GM21786 (cell line): ENCODE data around the gene NUP35.

Experiments
- ATAC-seq: cut with Tn5 transposase; IDR thresholded peaks from one replicate; pipeline ENCODE4 v1.9.1; 2021; ENCODE audit not compliant: unreplicated experiment

Gene NUP35

GRCh38 chr2:183124222-183124956, at the start of gene NUP35:
NUP35 (plus strand) TSS chr2:183124443; CDS start chr2:183124458, 15 bp downstream.
- peak; percentile 90 for ATAC-seq

- no peak for ATAC-seq
These were observed 46.1 kb upstream of the NUP35 start for GRCh38 chr2:183078163-183078463.

- peak; percentile 89 for ATAC-seq
These were observed 45.6 kb upstream of the NUP35 start, which contains the start of gene DUSP19 for GRCh38 chr2:183078464-183079138. DUSP19 (plus strand) TSS chr2:183078747; CDS start chr2:183078934, 187 bp downstream.

GRCh38 chr2:183079139-183079775, 45.0 kb upstream of the NUP35 start:
- ATAC-seq: peak; percentile 12

- ATAC-seq: no peak
These were observed 42.3 kb upstream of the NUP35 start for GRCh38 chr2:183081911-183082310.

GRCh38 chr2:183088061-183088460, 36.2 kb upstream of the NUP35 start:
- peak; percentile 33 for ATAC-seq

- ATAC-seq: peak; percentile 50
These were observed 34.9 kb upstream of the NUP35 start for GRCh38 chr2:183089192-183089851.

- ATAC-seq: no peak
These were observed 32.8 kb upstream of the NUP35 start for GRCh38 chr2:183091318-183091953.

- no peak for ATAC-seq
These were observed 32.3 kb upstream of the NUP35 start for GRCh38 chr2:183091954-183092345.

GRCh38 chr2:183093857-183094657, 30.2 kb upstream of the NUP35 start:
- ATAC-seq: peak; percentile 75

- no peak for ATAC-seq
These were observed 18.7 kb upstream of the NUP35 start for GRCh38 chr2:183105402-183106134.

GRCh38 chr2:183112577-183112976, 11.7 kb upstream of the NUP35 start:
- no peak for ATAC-seq

- ATAC-seq: no peak
These were observed 10.6 kb upstream of the NUP35 start for GRCh38 chr2:183113630-183114029.

- no peak for ATAC-seq
These were observed 7.0 kb upstream of the NUP35 start for GRCh38 chr2:183117226-183117625.

GRCh38 chr2:183123117-183123958, 905 bp upstream of the NUP35 start:
- ATAC-seq: no peak

GRCh38 chr2:183123959-183124221, 353 bp upstream of the NUP35 start:
- ATAC-seq: peak; percentile 32

- no peak for ATAC-seq
These were observed 663 bp downstream of the NUP35 start for GRCh38 chr2:183124957-183125255.

GRCh38 chr2:183125659-183126341, 1.6 kb downstream of the NUP35 start:
- ATAC-seq: no peak

- no peak for ATAC-seq
These were observed 2.4 kb downstream of the NUP35 start for GRCh38 chr2:183126635-183127034.
